Astrocyte of the cerebellum (primary cell): ENCODE measurements around the gene DCN.

Experiments used
- DNase-seq: peaks from one replicate; pipeline ENCODE4 v3.0.0-alpha.2; 2011; ENCODE audit warnings: low read depth
- H3K4me3 ChIP-seq: 2 replicates; pipeline ENCODE4 v1.5.1; 2011; ENCODE audit warnings: mild to moderate bottlenecking, low read depth, low read length, moderate library complexity
- in situ Hi-C: cut with HindIII; loops from 2 replicates; pipeline ENCODE4 v1.10.0; 2017; ENCODE audit warnings: low sequenced_read_pairs
- TF ChIP-seq, protein P1 (sequence below): IDR thresholded peaks from 2 replicates; pipeline ENCODE4 v1.5.1; 2012; ENCODE audit warnings: low read length, low read depth, moderate library complexity, mild to moderate bottlenecking; ENCODE audit errors: missing control alignments

The DCN gene

DNA sequence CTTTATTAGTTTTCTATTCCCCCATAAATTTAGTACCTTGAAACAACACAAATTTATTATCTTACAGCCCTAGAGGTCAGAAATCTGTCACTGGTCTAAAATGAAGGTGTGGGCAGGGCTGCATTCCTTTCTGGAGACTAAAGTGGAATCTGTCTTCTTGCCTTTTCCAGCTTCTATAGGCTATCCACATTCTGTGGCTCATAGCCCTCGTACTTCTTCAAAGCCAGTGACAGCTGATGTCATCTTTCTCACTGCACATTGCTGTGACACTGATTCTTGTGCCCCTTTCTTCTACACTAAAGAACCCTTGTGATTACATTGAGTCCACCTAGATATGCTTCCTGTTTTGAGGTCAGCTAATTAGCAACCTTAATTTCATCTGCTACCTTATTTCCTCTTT, 23.2 kb upstream of the DCN start:
- TF ChIP-seq, protein P1, sequence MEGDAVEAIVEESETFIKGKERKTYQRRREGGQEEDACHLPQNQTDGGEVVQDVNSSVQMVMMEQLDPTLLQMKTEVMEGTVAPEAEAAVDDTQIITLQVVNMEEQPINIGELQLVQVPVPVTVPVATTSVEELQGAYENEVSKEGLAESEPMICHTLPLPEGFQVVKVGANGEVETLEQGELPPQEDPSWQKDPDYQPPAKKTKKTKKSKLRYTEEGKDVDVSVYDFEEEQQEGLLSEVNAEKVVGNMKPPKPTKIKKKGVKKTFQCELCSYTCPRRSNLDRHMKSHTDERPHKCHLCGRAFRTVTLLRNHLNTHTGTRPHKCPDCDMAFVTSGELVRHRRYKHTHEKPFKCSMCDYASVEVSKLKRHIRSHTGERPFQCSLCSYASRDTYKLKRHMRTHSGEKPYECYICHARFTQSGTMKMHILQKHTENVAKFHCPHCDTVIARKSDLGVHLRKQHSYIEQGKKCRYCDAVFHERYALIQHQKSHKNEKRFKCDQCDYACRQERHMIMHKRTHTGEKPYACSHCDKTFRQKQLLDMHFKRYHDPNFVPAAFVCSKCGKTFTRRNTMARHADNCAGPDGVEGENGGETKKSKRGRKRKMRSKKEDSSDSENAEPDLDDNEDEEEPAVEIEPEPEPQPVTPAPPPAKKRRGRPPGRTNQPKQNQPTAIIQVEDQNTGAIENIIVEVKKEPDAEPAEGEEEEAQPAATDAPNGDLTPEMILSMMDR: no peak
- no peak for DNase-seq
- in situ Hi-C loops: no loop called here
- no peak overlapping the region for H3K4me3 ChIP-seq

DNA sequence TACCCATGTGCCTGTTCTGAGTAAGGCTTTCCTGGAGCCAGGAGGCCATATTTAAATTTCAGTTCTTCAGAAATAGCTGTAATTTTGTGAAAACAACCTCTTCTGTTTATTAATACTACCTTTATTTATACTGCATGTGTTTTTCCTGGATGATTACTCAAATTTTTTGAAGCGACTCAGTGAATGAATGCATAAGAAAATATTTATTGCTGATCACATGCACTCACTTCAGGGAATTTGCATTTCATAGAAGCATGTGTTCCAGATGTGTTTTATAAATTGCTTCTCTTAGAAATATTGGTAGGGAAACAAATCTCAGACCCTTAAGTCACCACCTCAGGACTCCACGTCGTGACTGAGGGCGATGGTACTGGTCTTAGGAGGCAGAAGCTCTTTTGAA, 21.8 kb upstream of the DCN start:
- DNase-seq: no peak
- no peak overlapping the region for H3K4me3 ChIP-seq
- TF ChIP-seq, protein P1: no peak
- in situ Hi-C loops: no loop called here

DNA sequence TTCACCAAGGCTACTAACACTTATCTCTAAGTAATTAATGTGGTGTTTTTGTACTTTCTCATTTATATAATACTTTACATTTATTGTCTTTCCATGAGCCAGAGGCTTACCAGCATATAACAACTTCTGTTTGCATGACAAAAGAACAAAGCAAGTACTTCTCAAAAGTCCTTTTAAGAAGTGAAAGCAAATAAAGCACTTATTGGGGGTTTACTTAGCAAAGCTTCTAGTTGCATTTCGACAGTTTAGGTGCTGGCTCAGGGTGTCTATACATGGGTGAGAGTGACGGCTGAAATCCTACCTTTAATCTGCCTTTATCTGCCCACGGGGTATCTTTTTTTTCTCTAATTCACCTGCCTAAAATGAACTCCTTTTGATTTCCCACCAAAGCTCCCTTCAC, 21.0 kb upstream of the DCN start:
- in situ Hi-C loops: no loop called here
- TF ChIP-seq, protein P1: no peak
- DNase-seq: no peak
- H3K4me3 ChIP-seq: no peak overlapping the region

DNA sequence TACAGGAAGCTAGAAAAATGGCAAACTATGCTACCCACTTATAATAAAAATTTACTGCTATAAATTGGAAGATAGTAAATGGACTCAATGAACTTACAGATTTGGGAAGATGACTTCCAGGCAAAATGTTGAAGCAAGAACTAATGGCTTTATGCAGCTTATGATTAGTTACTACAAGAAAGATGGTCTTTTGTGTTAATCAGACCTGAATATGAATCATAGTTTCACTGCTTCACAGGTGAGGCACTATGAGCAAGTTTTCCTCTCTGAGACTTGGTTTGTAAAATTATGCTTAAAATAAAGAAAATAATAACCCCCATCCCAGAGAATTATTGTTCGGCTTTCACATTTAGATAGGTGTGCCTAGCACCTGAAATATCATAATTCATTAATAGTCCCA, 19.8 kb upstream of the DCN start:
- in situ Hi-C loops: no loop called here
- TF ChIP-seq, protein P1: no peak
- no peak overlapping the region for H3K4me3 ChIP-seq
- DNase-seq: no peak

DNA sequence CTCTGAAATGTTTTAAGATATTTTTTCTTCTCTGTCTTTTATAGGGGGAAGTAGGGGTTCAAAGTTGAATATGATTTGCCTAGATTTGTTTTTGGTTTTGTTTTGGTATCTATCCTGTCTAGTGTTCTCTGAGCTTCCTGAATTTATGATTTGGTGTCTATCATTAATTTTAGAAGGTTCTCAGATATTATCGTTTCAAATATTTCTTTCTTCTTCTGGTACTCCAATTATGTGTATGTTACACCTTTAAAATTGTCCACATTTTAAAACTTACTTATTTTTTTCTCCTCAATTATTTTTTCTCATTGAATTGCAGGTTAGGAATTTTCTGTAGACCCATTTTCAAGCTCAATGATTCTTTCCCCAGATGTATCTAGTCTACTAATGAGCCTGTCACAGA, 13.8 kb upstream of the DCN start:
- TF ChIP-seq, protein P1: no peak
- DNase-seq: no peak
- in situ Hi-C loops: no loop called here

DNA sequence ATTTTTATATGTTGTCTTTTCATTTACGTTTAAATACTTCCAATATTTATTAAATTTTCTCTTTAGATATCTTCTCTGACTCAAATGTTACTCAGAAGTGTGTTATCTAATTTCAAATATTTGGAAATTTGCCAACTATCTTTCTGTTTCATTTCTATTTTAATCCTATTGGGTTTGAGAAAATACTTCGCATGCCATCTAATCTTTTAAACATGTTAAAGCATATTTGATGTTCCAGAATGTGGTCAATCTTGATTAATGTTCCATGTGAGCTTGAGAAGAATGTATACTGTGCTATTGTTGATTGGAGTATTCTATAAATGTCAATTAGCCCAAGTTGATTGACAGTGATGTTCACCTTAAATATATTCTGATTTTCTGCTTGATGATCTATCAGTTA, 11.9 kb upstream of the DCN start:
- in situ Hi-C loops: no loop called here
- DNase-seq: no peak
- no peak overlapping the region for H3K4me3 ChIP-seq
- TF ChIP-seq, protein P1: no peak

More for the DNA sequence above, 13.8 kb upstream of the DCN start:
- no peak overlapping the region for H3K4me3 ChIP-seq
